GM19351 (cell line): ENCODE data around the gene KXD1.
A peak's percentile ranks its signal among the peaks of the same experiment; 100 is the strongest.
"Not testable (repeated sequence)": the region's sequence is repeated elsewhere in the genome, so short reads cannot be mapped to it uniquely, and the experiment has no call there.

Source experiments
- ATAC-seq: cut with Tn5 transposase; IDR thresholded peaks from one replicate; pipeline ENCODE4 v1.9.1; 2021; ENCODE audit warnings: mild to moderate bottlenecking, moderate library complexity; ENCODE audit not compliant: unreplicated experiment

The KXD1 gene

GRCh38 chr19:18533058-18533457 lies 24.6 kb upstream of the KXD1 start:
- no peak for ATAC-seq

GRCh38 chr19:18536475-18536874 lies 21.2 kb upstream of the KXD1 start:
- no peak for ATAC-seq

GRCh38 chr19:18537431-18537830 lies 20.2 kb upstream of the KXD1 start:
- no peak for ATAC-seq

GRCh38 chr19:18538115-18538514 lies 19.6 kb upstream of the KXD1 start:
- ATAC-seq: no peak

GRCh38 chr19:18539372-18539771 lies 18.3 kb upstream of the KXD1 start:
- no peak for ATAC-seq

GRCh38 chr19:18540200-18540599 lies 17.5 kb upstream of the KXD1 start:
- ATAC-seq: not testable (repeated sequence)

- ATAC-seq: no peak
Measured at GRCh38 chr19:18541258-18541991, 16.2 kb upstream of the KXD1 start.

GRCh38 chr19:18541992-18542940 lies 15.4 kb upstream of the KXD1 start:
- no peak for ATAC-seq

GRCh38 chr19:18542941-18543813 lies 14.5 kb upstream of the KXD1 start, which contains the start of gene FKBP8:
FKBP8 (minus strand) TSS chr19:18543573; CDS start chr19:18541970, 1,603 bp downstream.
- peak; percentile 89 for ATAC-seq

- peak; percentile 78 for ATAC-seq
Measured at GRCh38 chr19:18543814-18544475, 13.7 kb upstream of the KXD1 start.

- ATAC-seq: no peak
Measured at GRCh38 chr19:18551631-18552030, 6.0 kb upstream of the KXD1 start.

- ATAC-seq: no peak
Measured at GRCh38 chr19:18558202-18558555, 509 bp downstream of the KXD1 start.

GRCh38 chr19:18558604-18559003 lies 934 bp downstream of the KXD1 start:
- ATAC-seq: no peak

- ATAC-seq: no peak
Measured at GRCh38 chr19:18559685-18560084, 2.0 kb downstream of the KXD1 start.

- ATAC-seq: no peak
Measured at GRCh38 chr19:18562086-18562485, 4.4 kb downstream of the KXD1 start.

GRCh38 chr19:18566953-18567352 lies 9.3 kb downstream of the KXD1 start:
- ATAC-seq: no peak

GRCh38 chr19:18568367-18568766 lies 10.7 kb downstream of the KXD1 start:
- no peak for ATAC-seq

GRCh38 chr19:18571564-18572344 lies 14.1 kb downstream of the KXD1 start, which contains the start of gene UBA52:
UBA52 (plus strand) TSS chr19:18571857; CDS start chr19:18573301, 1,444 bp downstream.
- peak; percentile 93 for ATAC-seq

- no peak for ATAC-seq
Measured at GRCh38 chr19:18574691-18575291, 17.1 kb downstream of the KXD1 start.
